CD4-positive, alpha-beta T cell treated with Interleukin-6 for 4 hours (primary cell): ENCODE results near the gene MYL6B.
"Not testable (repeated sequence)": the region's sequence is repeated elsewhere in the genome, so short reads cannot be mapped to it uniquely, and the experiment has no call there.

Source experiments
- DNase-seq: peaks from one replicate; pipeline ENCODE4 v3.0.0-alpha.2; 2020; ENCODE audit warnings: mixed read lengths

The MYL6B gene

GRCh38 chr12:56152132-56152755 is at the start of gene MYL6B:
Gene MYL6B, plus strand, starts transcription at chr12:56152587. Its CDS starts 1,332 bp downstream, at chr12:56153919.
- DNase-seq, result peak; percentile 96

GRCh38 chr12:56102683-56103065 is 49.7 kb upstream of the MYL6B start:
- DNase-seq, result no peak

DNA sequence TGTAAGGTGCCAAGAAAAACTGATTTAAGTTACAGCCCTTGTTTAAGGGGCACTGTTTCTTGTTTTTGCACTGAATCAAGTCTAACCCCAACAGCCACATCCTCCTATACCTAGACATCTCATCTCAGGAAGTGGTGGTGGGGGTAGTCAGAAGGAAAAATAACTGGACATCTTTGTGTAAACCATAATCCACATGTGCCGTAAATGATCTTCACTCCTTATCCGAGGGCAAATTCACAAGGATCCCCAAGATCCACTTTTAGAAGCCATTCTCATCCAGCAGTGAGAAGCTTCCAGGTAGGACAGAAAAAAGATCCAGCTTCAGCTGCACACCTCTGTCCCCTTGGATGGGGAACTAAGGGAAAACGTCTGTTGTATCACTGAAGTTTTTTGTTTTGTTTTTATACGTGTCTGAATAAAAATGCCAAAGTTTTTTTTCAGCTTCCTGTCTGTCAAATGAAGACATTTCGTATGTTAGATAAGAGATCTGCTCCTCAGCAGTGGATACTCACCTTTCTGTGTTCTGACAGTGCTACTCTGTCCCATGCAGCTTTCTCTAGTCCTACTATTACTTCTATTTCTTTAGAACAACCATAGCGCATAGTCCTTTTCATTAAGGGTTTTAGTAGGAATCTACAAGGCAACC is 49.2 kb upstream of the MYL6B start:
- DNase-seq, result peak; percentile 34

DNA sequence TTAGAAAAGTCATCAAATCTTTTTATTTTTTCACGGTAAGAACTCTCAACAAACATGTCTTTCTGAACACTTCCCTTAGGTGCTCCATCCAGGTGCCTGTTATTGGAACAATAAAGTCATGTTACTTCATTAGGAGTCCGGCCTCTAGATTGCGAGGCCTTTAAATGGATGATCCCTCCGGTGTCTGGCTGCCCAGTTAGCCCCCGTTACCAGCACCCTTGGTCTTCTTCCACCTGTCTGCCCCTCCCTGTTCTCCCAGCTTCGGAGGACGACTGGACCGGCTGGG is 48.6 kb upstream of the MYL6B start:
- DNase-seq, result no peak

DNA sequence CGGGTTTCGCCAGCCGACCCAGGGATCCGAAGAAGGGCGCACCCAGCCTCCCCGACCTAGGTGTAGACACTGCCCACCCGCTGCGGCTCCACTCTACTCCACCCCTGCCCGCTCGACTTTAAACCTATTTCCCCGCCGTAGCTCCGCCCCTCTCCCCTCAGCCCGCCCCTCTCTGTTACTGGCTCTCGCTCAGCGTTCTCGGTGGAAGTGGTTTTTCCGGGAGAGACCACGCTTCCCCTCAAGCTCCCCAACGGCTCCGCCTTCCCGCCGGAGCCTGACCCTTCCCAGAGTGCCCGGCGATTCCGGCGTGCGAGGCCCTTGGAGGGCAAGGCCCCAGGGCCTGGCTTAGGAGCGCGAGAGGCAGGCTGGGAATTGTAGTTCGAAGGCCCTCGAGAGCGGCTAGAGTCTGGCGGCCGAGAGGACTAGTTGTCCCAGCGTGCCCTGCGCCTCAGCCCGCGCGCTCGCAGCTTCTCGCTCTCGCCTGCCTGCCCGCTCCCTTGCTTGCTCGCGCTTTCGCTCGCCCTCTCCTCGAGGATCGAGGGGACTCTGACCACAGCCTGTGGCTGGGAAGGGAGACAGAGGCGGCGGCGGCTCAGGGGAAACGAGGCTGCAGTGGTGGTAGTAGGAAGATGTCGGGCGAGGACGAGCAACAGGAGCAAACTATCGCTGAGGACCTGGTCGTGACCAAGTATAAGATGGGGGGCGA is 48.1 kb upstream of the MYL6B start, which contains the start of gene PA2G4:
TSS of gene PA2G4 (plus strand) at position 451 of the 706 bp plus-strand sequence. CDS start at position 630, 179 bp downstream.
- peak; percentile 98 for DNase-seq

DNA sequence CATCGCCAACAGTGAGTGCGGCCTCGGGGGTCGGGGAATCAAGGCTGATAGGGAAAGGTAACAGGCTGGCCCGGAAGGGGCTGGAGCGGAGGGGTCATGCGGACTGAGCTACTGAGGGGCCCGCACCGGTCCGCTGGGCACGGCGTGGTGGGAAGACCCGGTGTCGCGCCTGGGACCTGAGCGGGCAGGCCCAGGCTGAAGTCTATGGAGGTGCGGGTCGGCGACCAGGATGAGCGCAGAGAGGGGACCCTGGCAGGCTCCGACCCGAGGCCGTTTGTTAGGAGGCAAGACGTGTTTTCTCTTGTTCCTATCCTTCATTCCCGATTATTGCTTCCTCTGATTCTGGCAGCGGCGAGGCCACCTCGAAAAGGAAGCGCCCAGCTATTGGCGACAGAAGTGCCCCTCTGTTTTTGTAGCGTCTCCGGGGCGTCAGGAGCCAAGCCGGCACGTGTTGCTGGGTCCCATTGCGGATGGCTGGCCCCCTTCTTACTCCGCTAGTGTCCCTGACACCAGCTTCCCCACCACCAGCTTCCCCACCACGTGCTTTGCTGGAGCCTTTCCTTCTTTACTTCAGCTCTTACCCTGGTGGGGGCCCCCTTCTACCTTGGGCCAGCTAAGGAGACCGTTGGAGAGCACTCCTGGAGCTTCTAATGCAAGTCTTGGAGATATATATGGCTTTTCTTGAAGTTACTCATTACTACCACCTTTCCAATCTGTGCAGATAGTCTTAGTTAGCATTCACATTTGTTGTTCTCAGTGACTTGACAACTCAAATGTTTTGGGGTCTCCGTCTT is 47.4 kb upstream of the MYL6B start:
- peak; percentile 10 for DNase-seq

DNA sequence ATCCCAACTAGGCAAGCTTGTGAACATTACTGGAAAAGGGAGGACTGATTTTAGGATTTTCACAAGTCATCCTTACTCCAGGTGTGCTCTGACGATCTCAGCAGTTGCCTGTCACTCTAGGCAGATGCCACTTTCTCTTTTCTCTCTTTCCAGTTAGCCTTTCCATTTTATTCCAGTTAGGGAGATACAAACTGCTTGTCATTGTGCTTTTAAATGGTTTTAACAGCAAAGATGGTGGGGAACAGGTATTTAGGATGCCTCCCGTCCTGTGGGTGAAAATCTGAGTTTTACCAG is 46.8 kb upstream of the MYL6B start:
- DNase-seq, result no peak

GRCh38 chr12:56107242-56107641 is 45.1 kb upstream of the MYL6B start:
- no peak for DNase-seq

DNA sequence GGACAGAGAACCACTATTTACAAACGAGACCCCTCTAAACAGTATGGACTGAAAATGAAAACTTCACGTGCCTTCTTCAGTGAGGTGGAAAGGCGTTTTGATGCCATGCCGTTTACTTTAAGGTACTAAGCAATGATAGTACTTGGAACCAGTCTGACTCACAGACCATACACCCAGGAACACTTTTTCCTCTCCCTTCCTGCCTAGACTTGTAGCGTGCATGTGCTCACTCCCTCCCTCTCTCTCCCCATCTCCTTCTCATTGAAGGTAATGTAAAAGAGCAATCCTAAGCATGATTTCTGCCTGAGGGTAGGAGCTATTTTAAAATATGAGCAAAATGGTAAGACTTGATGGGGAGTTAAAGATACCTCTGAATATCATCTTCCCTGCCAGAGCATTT is 41.8 kb upstream of the MYL6B start:
- DNase-seq, result no peak

DNA sequence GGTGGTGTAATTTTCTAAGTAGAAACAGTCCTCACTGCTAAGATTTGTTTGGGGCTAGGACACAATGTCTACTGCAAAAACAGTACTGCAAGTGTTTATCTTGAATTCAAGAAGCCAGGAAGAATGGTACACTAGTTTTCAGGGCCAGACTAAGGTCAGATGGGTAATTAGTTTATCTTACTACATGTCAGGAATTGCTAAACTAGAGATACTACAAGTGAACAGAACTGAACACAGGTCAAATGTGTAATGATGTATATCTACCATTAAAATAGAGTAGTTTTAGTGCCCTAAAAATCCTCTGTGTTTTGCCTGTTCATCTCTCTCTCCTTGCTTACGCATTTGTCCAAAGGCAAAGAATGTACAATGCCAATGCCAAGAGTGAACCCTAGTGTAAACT is 38.3 kb upstream of the MYL6B start:
- DNase-seq, result no peak

DNA sequence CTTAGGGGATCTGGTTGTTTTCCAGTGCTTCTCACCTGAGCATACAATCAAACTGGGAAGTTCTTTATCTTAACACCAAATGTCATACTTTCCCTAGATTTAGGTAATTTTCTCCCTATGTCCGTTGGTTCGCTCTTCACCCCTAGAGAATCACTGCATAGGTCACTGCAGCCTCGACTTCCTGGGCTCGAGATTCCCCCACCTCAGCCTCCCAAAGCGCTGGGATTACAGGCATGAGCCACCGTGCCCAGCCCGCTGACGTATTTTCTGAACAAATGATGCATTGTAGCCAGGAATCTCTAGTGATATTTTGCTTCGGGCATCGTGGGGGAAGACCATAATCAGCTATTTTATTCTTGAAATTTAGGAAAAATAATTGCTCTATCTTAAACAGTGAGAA is 37.1 kb upstream of the MYL6B start:
- DNase-seq, result no peak

GRCh38 chr12:56116267-56117081 is 35.9 kb upstream of the MYL6B start, which contains the start of gene RPL41:
Gene RPL41, plus strand, starts transcription at chr12:56116633.
- DNase-seq, result peak; percentile 94

DNA sequence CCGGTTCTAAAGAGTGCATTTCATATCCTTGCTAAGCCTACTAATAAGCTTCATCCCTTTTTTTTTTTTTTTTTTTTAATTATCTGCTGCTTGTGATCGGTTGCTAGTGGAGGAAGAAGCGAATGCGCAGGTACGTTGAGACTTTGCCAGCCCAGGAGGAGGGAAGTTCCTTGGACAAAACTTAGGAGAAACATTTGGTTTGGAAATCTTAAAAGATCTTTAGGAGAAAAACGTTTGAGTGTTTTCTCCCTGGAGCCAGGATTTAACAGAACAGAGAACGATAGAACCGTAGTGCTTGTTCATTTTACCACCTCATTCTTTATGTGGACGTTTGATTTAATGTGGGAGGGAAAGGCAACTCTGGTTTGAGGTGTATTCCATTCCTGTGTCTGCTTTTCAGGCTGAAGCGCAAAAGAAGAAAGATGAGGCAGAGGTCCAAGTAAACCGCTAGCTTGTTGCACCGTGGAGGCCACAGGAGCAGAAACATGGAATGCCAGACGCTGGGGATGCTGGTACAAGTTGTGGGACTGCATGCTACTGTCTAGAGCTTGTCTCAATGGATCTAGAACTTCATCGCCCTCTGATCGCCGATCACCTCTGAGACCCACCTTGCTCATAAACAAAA is 35.2 kb upstream of the MYL6B start:
- not testable (repeated sequence) for DNase-seq

DNA sequence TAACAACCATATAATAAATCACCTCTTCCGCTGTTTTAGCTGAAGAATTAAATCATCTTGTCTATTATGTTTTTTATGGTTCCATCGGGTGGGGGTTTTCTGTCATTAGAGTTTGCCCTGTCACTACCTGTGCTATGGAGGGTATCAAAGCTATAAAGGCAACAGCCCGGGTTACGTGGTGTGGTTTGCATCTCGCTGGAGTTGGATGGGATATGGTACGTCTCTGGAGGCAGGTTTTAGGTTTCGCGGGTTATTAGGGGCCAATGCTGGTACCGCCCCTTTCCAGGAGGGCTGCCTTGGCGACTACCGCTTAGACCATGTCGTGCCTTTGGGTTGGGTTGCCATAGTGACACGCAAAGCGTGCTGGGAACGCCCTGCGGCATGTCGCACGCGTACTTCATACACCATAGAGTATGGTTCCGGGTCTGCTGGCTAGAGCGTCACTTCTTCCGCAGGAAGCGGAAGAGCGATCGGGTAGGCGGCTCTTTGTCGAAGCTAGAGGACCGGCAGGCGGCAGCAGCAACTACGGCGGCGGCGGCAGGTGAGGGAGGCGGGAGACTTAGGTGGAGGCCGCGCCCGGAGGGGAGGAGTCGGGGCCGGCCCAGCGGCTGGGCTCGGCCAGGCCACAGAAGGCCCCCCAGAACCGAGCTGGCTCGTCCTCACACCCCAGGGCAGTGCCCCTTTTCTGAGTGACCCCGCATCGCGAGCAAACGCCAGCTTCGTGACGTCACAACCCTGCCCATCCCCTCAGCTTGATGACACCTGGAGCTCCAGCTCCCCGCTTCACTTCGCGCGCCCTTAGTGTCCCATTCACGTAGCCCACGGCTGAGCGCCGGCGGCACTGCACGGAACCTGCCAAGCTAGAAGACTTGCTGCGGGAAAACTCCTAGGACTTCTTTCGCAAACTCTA is 34.4 kb upstream of the MYL6B start, which contains the start of gene ZC3H10:
TSS of gene ZC3H10 (plus strand) at position 489 of the 910 bp plus-strand sequence. CDS start 2,297 bp downstream, outside the sequence.
- DNase-seq, result peak; percentile 96

DNA sequence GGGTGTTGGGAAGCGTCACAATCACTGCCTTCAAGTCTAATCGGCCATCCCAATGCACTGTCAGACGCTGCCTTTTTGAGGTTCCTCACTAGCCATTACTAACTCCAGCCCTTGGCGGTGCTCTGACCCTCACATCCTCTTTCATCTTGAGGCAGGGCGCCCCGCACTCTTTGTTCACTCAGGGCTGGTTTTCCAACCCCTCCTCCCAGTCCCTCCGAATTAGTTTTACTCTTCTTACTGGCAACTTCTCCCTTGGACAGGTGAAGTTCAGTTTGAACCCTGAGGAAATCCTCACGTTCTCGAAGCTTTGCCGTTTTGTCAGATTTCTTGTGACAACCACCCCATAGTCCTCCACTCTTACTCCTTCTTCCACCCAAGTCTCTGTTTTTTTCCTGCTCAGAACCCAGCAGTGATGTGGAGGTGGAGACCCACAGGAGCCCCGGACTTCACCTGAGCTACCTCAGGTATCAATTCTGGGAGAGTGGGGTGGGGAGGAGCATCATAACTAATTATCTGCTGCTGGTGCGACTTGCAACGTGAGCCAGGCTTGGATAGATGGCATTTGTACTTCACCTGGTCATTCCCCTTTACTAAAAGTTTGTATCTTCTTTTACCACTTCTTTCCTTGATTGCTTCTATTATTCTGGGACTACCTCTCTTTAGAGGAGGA is 33.6 kb upstream of the MYL6B start:
- no peak for DNase-seq

DNA sequence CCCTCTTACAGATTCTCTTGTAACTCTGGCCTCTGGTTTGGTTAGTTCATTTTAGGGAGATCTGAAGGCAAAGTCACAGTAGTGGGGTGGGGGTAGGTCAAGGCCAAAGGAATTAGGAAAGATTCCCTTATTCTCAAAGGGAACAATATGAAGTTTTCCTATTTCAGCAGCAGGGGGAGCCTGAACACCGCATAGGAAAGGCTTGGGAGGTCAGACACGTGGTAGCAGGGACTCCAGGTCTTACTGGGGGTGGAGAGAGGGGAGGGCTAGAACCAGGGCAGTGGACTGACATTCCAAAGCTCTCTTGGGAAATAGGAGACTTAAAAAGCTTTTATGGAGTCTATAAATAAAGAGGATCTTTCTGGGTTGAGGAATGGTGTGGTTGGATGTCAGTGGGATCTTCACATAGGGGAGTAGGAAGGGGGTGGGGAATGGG is 33.0 kb upstream of the MYL6B start:
- DNase-seq, result peak; percentile 73

DNA sequence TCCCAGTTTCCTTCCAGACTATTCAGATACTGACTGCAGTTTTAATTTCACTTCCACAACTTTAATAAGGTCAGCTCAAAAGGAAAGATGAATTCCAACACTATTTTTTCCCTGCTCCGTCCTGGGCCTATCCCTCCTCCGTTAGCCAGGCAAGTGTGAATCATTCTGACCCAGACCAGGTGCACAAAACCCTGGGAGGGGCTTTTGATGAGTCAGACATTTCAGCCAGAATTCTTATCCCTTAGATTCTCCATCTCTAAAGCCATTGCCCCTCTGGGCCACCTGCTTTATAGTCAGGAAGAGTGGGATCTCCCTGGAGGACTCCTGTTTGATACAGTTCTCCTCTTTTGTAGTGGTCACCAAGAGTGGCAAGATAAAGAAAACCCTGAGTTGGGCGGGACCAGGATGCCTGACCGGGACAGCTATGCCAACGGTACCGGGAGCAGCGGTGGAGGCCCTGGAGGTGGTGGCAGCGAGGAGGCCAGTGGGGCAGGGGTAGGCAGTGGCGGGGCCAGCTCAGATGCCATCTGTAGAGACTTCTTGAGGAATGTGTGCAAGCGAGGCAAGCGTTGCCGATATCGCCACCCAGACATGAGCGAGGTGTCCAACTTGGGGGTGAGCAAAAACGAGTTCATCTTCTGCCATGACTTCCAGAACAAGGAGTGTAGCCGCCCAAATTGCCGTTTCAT is 32.1 kb upstream of the MYL6B start:
- DNase-seq, result no peak

DNA sequence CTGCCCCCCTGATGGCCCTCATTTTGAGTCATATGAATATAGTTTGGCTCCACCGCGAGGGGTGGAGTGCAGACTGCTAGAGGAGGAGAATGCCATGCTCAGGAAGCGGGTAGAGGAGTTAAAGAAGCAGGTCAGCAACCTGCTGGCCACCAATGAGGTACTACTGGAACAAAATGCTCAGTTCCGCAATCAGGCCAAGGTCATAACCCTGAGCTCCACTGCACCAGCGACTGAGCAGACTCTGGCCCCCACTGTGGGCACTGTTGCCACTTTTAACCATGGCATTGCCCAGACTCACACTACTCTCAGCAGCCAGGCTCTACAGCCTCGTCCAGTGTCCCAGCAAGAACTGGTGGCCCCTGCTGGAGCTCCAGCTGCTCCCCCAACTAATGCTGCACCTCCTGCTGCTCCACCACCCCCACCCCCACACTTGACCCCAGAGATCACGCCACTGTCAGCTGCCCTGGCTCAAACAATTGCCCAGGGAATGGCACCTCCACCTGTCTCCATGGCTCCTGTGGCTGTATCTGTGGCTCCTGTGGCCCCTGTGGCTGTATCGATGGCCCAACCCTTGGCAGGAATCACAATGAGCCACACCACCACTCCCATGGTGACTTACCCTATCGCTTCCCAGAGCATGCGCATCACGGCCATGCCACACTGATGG is 31.1 kb upstream of the MYL6B start:
- no peak for DNase-seq

DNA sequence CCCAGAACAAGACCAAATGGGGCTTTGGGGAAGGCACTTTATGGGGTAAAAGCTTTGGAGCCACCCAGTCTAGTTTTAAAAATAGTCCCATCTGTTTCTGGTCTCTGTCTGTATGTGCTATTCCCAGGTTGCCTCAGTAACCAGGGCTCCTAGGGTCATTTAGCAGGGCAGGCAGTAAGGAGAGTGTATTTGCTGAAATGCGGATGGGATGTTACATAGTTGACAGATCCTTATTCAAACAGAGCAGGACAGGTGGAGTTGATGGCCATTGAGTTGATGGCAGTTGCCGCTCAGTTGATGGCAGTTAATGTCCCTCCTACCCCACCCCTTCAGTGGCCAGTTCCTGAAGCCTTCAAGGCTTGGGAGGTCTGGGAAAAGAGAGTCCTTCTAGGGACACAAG is 29.8 kb upstream of the MYL6B start:
- DNase-seq, result no peak
